CD14-positive monocyte (primary cell): ENCODE data around the gene ROBO2. TPM values are rescaled to one million over a fixed set of nuclear protein-coding genes. Genes with fewer than 3 reads are reported as not detected.

Experiments
- DNase-seq, 3 donors: peaks; one replicate each; pipeline ENCODE4 v3.0.0-alpha.2; 2011 to 2022
- H2AFZ ChIP-seq: 2 replicates; pipeline ENCODE4 v1.6.0; 2012; ENCODE audit warnings: mild to moderate bottlenecking, low read depth, low read length, inconsistent platforms; ENCODE audit not compliant: insufficient read depth, poor library complexity, severe bottlenecking
- H3K27ac ChIP-seq, 2 donors: 1 replicate in 1 of 2; 2 replicates in 1 of 2; pipeline ENCODE4 v1.5.1; 2012 to 2013; ENCODE audit warnings: low read length in 2 of 2, control low read depth in 1 of 2, inconsistent platforms in 1 of 2, low read depth in 1 of 2, mild to moderate bottlenecking in 1 of 2
- H3K27me3 ChIP-seq, 2 donors: one replicate each; pipeline versions ENCODE4 v1.6.0 to v1.6.1; 2011 to 2013; ENCODE audit warnings: low read length in 2 of 2; ENCODE audit not compliant: control insufficient read depth in 2 of 2, insufficient read depth in 2 of 2
- H3K36me3 ChIP-seq, 2 donors: replicated peaks in 1 of 2; 1 replicate in 1 of 2; 2 replicates in 1 of 2; pipeline versions ENCODE4 v1.5.1 to v1.6.1; 2012 to 2013; ENCODE audit warnings: low read length in 2 of 2, control low read depth in 1 of 2, inconsistent platforms in 1 of 2, mild to moderate bottlenecking in 1 of 2; ENCODE audit not compliant: insufficient read depth in 2 of 2, control insufficient read depth in 1 of 2
- H3K4me1 ChIP-seq, 2 donors: 1 replicate in 1 of 2; 2 replicates in 1 of 2; pipeline versions ENCODE4 v1.5.1 to v1.6.1; 2012 to 2013; ENCODE audit warnings: low read length in 2 of 2, control low read depth in 1 of 2, inconsistent platforms in 1 of 2, mild to moderate bottlenecking in 1 of 2, moderate library complexity in 1 of 2; ENCODE audit not compliant: insufficient read depth in 2 of 2, control insufficient read depth in 1 of 2
- H3K4me2 ChIP-seq: replicated peaks from 2 replicates; pipeline ENCODE3; 2012; ENCODE audit warnings: low read length, moderate library complexity, mild to moderate bottlenecking; ENCODE audit not compliant: poor library complexity, severe bottlenecking; ENCODE audit errors: extremely low read depth
- H3K4me3 ChIP-seq, 3 experiments: fragments of 200-600 bp in 1 of 3; sonication (generic) in 1 of 3; replicated peaks in 1 of 3; 1 replicate in 2 of 3; 2 replicates in 1 of 3; pipeline ENCODE4 v1.5.1; 2011 to 2013; ENCODE audit warnings: low read length in 3 of 3, mild to moderate bottlenecking in 3 of 3, control low read depth in 2 of 3, low read depth in 2 of 3, inconsistent platforms in 1 of 3, moderate library complexity in 1 of 3
- H3K79me2 ChIP-seq: 2 replicates; pipeline ENCODE4 v1.6.0; 2012; ENCODE audit warnings: mild to moderate bottlenecking, control low read depth, inconsistent platforms, low read length, moderate library complexity; ENCODE audit not compliant: insufficient read depth
- H3K9ac ChIP-seq: 2 replicates; pipeline ENCODE4 v1.6.0; 2017; ENCODE audit warnings: low read length, mild to moderate bottlenecking; ENCODE audit not compliant: insufficient read depth, poor library complexity, severe bottlenecking
- H3K9me3 ChIP-seq, 2 donors: replicated peaks in 1 of 2; 1 replicate in 1 of 2; 2 replicates in 1 of 2; pipeline versions ENCODE4 v1.5.1 to v1.6.1; 2012 to 2013; ENCODE audit warnings: low read length in 2 of 2, control low read depth in 1 of 2; ENCODE audit not compliant: control insufficient read depth in 1 of 2, insufficient read depth in 1 of 2
- H4K20me1 ChIP-seq: 2 replicates; pipeline ENCODE4 v1.6.0; 2012; ENCODE audit warnings: mild to moderate bottlenecking, low read length, control low read depth, moderate library complexity; ENCODE audit not compliant: insufficient read depth
- H3K27ac Mint-ChIP-seq, 7 donors: one replicate each; pipeline ENCODE4 v1.8.0; 2020; ENCODE audit warnings: mild to moderate bottlenecking in 7 of 7, mixed read lengths in 7 of 7, moderate library complexity in 6 of 7, inconsistent platforms in 2 of 7
- H3K27me3 Mint-ChIP-seq, 3 donors: one replicate each; pipeline ENCODE4 v1.8.0; 2021 to 2022; ENCODE audit warnings: low read depth in 3 of 3, mild to moderate bottlenecking in 3 of 3, mixed read lengths in 3 of 3, moderate library complexity in 3 of 3, inconsistent platforms in 1 of 3
- H3K36me3 Mint-ChIP-seq, 2 donors: one replicate each; pipeline ENCODE4 v1.8.0; 2020; ENCODE audit warnings: mixed read lengths in 2 of 2, inconsistent platforms in 1 of 2, mild to moderate bottlenecking in 1 of 2
- H3K4me1 Mint-ChIP-seq: one replicate; pipeline ENCODE4 v1.8.0; 2020; ENCODE audit warnings: mild to moderate bottlenecking, mixed read lengths
- H3K4me3 Mint-ChIP-seq, 2 donors: one replicate each; pipeline ENCODE4 v1.8.0; 2020; ENCODE audit warnings: mild to moderate bottlenecking in 2 of 2, mixed read lengths in 2 of 2, moderate library complexity in 1 of 2
- H3K9me3 Mint-ChIP-seq, 7 donors: one replicate each; pipeline ENCODE4 v1.8.0; 2020 to 2022; ENCODE audit warnings: mixed read lengths in 7 of 7, mild to moderate bottlenecking in 6 of 7, moderate library complexity in 6 of 7, inconsistent platforms in 2 of 7
- CTCF ChIP-seq: fragments of 200-600 bp; IDR thresholded peaks from one replicate; pipeline ENCODE4 v1.8.0; 2022; ENCODE audit warnings: antibody characterized with exemption, mild to moderate bottlenecking
- WGBS: methylation state at CpG from one replicate; pipeline ENCODE4 v1.1.5; 2013; ENCODE audit warnings: missing lambda C conversion rate; ENCODE audit not compliant: insufficient coverage; 5-methylcytosine and 5-hydroxymethylcytosine counted together
- intact Hi-C, 2 donors: fragments of 100-400 bp; cut with micrococcal nuclease; formaldehyde crosslinking; loops; one replicate each; pipeline versions ENCODE4 v1.15.0 to v1.15.1; 2023
- polyA plus RNA-seq, 3 donors: library from polyadenylated mRNA; depleted of rRNA in 1 of 3; unstranded in 2 of 3; stranded (reverse) in 1 of 3; fragments of 300-500 nt in 2 of 3; fragments of >200 nt in 1 of 3; fragmentation: Illumina TruSeq in 2 of 3; gene quantifications; 1 replicate in 2 of 3; 2 replicates in 1 of 3; pipeline ENCODE4 v1.2.3, GENCODE V29; 2012 to 2021

Gene ROBO2
- polyA plus RNA-seq, 3 donors, result not detected

GRCh38 chr3:77052051-77052501 is 12.2 kb downstream of the ROBO2 start:
- TF ChIP-seq CTCF, result no peak
- H3K4me2 ChIP-seq, result no peak overlapping the region
- no peak overlapping the region for H3K27ac Mint-ChIP-seq
- no peaks in the 10 kb centered on the region for H3K36me3 ChIP-seq
- H3K9me3 Mint-ChIP-seq, result peaks cover 0 to 4% (median 0%) of the 10 kb centered on the region in 7 donors
- H3K36me3 Mint-ChIP-seq, result no peaks in the 10 kb centered on the region
- intact Hi-C loops, result no loop called here
- H3K9ac ChIP-seq, result no peak overlapping the region
- no peaks in the 10 kb centered on the region for H3K4me1 Mint-ChIP-seq
- no peaks in the 10 kb centered on the region for H3K9me3 ChIP-seq
- H3K79me2 ChIP-seq, result no peaks in the 10 kb centered on the region
- no peak overlapping the region for H2AFZ ChIP-seq
- no peaks in the 10 kb centered on the region for H4K20me1 ChIP-seq
- H3K4me3 ChIP-seq, result no peak overlapping the region
- H3K4me1 ChIP-seq, result no peaks in the 10 kb centered on the region
- DNase-seq, result no peak
- H3K27ac ChIP-seq, result no peak overlapping the region
- H3K27me3 ChIP-seq, result no peaks in the 10 kb centered on the region
- no peak overlapping the region for H3K4me3 Mint-ChIP-seq
- WGBS, result 80% methylated on average over 1 of the region's 2 CpGs
- peaks cover 0 to 2% (median 0%) of the 10 kb centered on the region in 3 donors for H3K27me3 Mint-ChIP-seq

- no peaks in the 10 kb centered on the region for H3K36me3 Mint-ChIP-seq
- no peak overlapping the region for H2AFZ ChIP-seq
- no peaks in the 10 kb centered on the region for H3K27me3 Mint-ChIP-seq
- DNase-seq, result no peak
- WGBS, result 67% methylated on average over 1 of the region's 2 CpGs
- no peak overlapping the region for H3K27ac Mint-ChIP-seq
- no peak overlapping the region for H3K4me2 ChIP-seq
- H3K27ac ChIP-seq, result no peak overlapping the region
- H3K4me1 ChIP-seq, result no peaks in the 10 kb centered on the region
- peaks cover 0 to 4% (median 0%) of the 10 kb centered on the region in 7 donors for H3K9me3 Mint-ChIP-seq
- H3K4me3 Mint-ChIP-seq, result no peak overlapping the region
- H3K4me3 ChIP-seq, result no peak overlapping the region
- TF ChIP-seq CTCF, result no peak
- H3K9ac ChIP-seq, result no peak overlapping the region
- no peaks in the 10 kb centered on the region for H3K4me1 Mint-ChIP-seq
- no peaks in the 10 kb centered on the region for H3K9me3 ChIP-seq
- no peaks in the 10 kb centered on the region for H3K79me2 ChIP-seq
- intact Hi-C loops, result no loop called here
- no peaks in the 10 kb centered on the region for H3K36me3 ChIP-seq
- H4K20me1 ChIP-seq, result no peaks in the 10 kb centered on the region
- no peaks in the 10 kb centered on the region for H3K27me3 ChIP-seq
Observed at GRCh38 chr3:77052733-77053670, 13.1 kb downstream of the ROBO2 start.
